ENCODE data around the gene FASN. TPM values are rescaled to one million over a fixed set of nuclear protein-coding genes. Genes with fewer than 3 reads are reported as not detected.
"Not testable (repeated sequence)": the region's sequence is repeated elsewhere in the genome, so short reads cannot be mapped to it uniquely, and the experiment has no call there.

FASN gene
- total and polyA plus RNA-seq, 2 experiments from 2014 or later: 12.7 to 38.2 TPM

GRCh38 chr17:82039695-82040299 is 58.2 kb downstream of the FASN start:
- no peak overlapping the region for H3K4me2 ChIP-seq (ENCODE audit: unreplicated experiment)
- H3K27me3 ChIP-seq (replicated peaks; ENCODE audit: insufficient read depth): no peaks in the 10 kb centered on the region
- no peaks in the 10 kb centered on the region for H4K20me1 ChIP-seq (ENCODE audit: insufficient read depth)
- no peaks in the 10 kb centered on the region for H3K36me3 ChIP-seq (ENCODE audit: low read depth)
- H3K9me3 ChIP-seq (ENCODE audit: low read depth): no peaks in the 10 kb centered on the region
- no peaks in the 10 kb centered on the region for H3K4me1 ChIP-seq (ENCODE audit: insufficient read depth)
- no peaks in the 10 kb centered on the region for H3K79me2 ChIP-seq (ENCODE audit: insufficient read depth)
- WGBS, 2 experiments (ENCODE audit: low coverage in 1 of 2, low lambda C conversion rate in 2 of 2, missing lambda C conversion rate in 2 of 2): 85 to 97% methylated on average over 8 of the region's 8 CpGs
- TF ChIP-seq EZH2 (IDR thresholded peaks at IDR 0.05; ENCODE audit: insufficient read depth, poor library complexity, severe bottlenecking): no peak
- no peak for DNase-seq
- H2AFZ ChIP-seq: no peak overlapping the region
- no peak overlapping the region for H3K4me3 ChIP-seq
- H3K9ac ChIP-seq: no peak overlapping the region
- peaks cover 6% of the 10 kb centered on the region; the same call in 1 of the 2 replicates for H3F3A ChIP-seq (ENCODE audit: insufficient read depth)
- no peaks in the 10 kb centered on the region for H3K9me2 ChIP-seq (ENCODE audit: insufficient read depth)
- in situ Hi-C loops (cut with MboI): no loop called here
- H3K27ac ChIP-seq: no peak overlapping the region

- H2AFZ ChIP-seq; H3K79me2 ChIP-seq (ENCODE audit: insufficient read depth); H3K27me3 ChIP-seq (replicated peaks; ENCODE audit: insufficient read depth); H3K9ac ChIP-seq; H4K20me1 ChIP-seq (ENCODE audit: insufficient read depth); H3K4me1 ChIP-seq (ENCODE audit: insufficient read depth); H3F3A ChIP-seq (ENCODE audit: insufficient read depth); in situ Hi-C loops (cut with MboI); H3K27ac ChIP-seq; H3K9me2 ChIP-seq (ENCODE audit: insufficient read depth); H3K4me3 ChIP-seq; H3K9me3 ChIP-seq (ENCODE audit: low read depth); H3K36me3 ChIP-seq (ENCODE audit: low read depth); DNase-seq; H3K4me2 ChIP-seq (ENCODE audit: unreplicated experiment): not testable (repeated sequence)
- WGBS, 2 experiments (ENCODE audit: low coverage in 1 of 2, low lambda C conversion rate in 2 of 2, missing lambda C conversion rate in 2 of 2): 82 to 83% methylated on average over 16 of the region's 16 CpGs
Observed at GRCh38 chr17:82038796-82039409, 59.1 kb downstream of the FASN start.

GRCh38 chr17:82037889-82038195 is 60.2 kb downstream of the FASN start:
- H3K4me1 ChIP-seq (ENCODE audit: insufficient read depth): no peaks in the 10 kb centered on the region
- WGBS, 2 experiments (ENCODE audit: low coverage in 1 of 2, low lambda C conversion rate in 2 of 2, missing lambda C conversion rate in 2 of 2): 1 to 2% methylated on average over 10 of the region's 10 CpGs

GRCh38 chr17:82037092-82037888 is 60.7 kb downstream of the FASN start, which contains the start of gene DCXR:
DCXR (minus strand) TSS chr17:82037697; CDS start chr17:82037682, 15 bp downstream.
- Histone ChIP-seq H4K20me1 (ENCODE audit: insufficient read depth) (no peaks in the 10 kb centered on the region), H3K9me2 (ENCODE audit: insufficient read depth) (no peaks in the 10 kb centered on the region), H3K9me3 (ENCODE audit: low read depth) (no peaks in the 10 kb centered on the region), H3K4me1 (ENCODE audit: insufficient read depth) (no peaks in the 10 kb centered on the region), H2AFZ (peak within 1 kb of the TSS; percentile 61), H3K27ac (peak within 1 kb of the TSS; percentile 69), H3K4me2 (ENCODE audit: unreplicated experiment) (peak within 1 kb of the TSS; percentile 86), H3K27me3 (replicated peaks; ENCODE audit: insufficient read depth) (no peaks in the 10 kb centered on the region), H3K36me3 (ENCODE audit: low read depth) (no peaks in the 10 kb centered on the region), H3K79me2 (ENCODE audit: insufficient read depth) (no peaks in the 10 kb centered on the region), H3F3A (ENCODE audit: insufficient read depth) (peaks cover 6% of the 10 kb centered on the region; the same call in 1 of the 2 replicates), H3K4me3 (peak within 1 kb of the TSS; percentile 79), H3K9ac (peak within 1 kb of the TSS; percentile 74)
- peak; percentile 97 for DNase-seq
- WGBS, 2 experiments (ENCODE audit: low coverage in 1 of 2, low lambda C conversion rate in 2 of 2, missing lambda C conversion rate in 2 of 2): 1% methylated on average over 62 to 80 of the region's 92 CpGs
- in situ Hi-C loops (cut with MboI): no loop called here
- TF ChIP-seq EZH2phosphoT487 (IDR thresholded peaks at IDR 0.05; ENCODE audit: insufficient read depth, low read depth) (no peak), EZH2 (IDR thresholded peaks at IDR 0.05; ENCODE audit: insufficient read depth, poor library complexity, severe bottlenecking) (no peak)

More at GRCh38 chr17:82037889-82038195, 60.2 kb downstream of the FASN start:
- H3K9ac ChIP-seq: peak overlapping the region; percentile 74; the same call in 1 of the 2 replicates
- TF ChIP-seq EZH2 (IDR thresholded peaks at IDR 0.05; ENCODE audit: insufficient read depth, poor library complexity, severe bottlenecking) (no peak), EZH2phosphoT487 (IDR thresholded peaks at IDR 0.05; ENCODE audit: insufficient read depth, low read depth) (no peak)
- H3K27me3 ChIP-seq (replicated peaks; ENCODE audit: insufficient read depth): no peaks in the 10 kb centered on the region
- no peaks in the 10 kb centered on the region for H3K79me2 ChIP-seq (ENCODE audit: insufficient read depth)
- no peaks in the 10 kb centered on the region for H4K20me1 ChIP-seq (ENCODE audit: insufficient read depth)
- H2AFZ ChIP-seq: peak overlapping the region; percentile 61
- in situ Hi-C loops (cut with MboI): no loop called here
- peaks cover 6% of the 10 kb centered on the region; the same call in 1 of the 2 replicates for H3F3A ChIP-seq (ENCODE audit: insufficient read depth)
- 0 out of 2 replicates have a peak overlapping the region, but pooled peaks have one; percentile 69 for H3K27ac ChIP-seq
- H3K36me3 ChIP-seq (ENCODE audit: low read depth): no peaks in the 10 kb centered on the region
- no peaks in the 10 kb centered on the region for H3K9me3 ChIP-seq (ENCODE audit: low read depth)
- no peak for DNase-seq
- H3K4me2 ChIP-seq (ENCODE audit: unreplicated experiment): peak overlapping the region; percentile 86
- H3K4me3 ChIP-seq: peak overlapping the region; percentile 79
- H3K9me2 ChIP-seq (ENCODE audit: insufficient read depth): no peaks in the 10 kb centered on the region

All from GM23248 (cell line).